Forelimb muscle (tissue), 1 donor: ENCODE data around the gene SLC26A6. TPM values are rescaled to one million over a fixed set of nuclear protein-coding genes. Genes with fewer than 3 reads are reported as not detected.

ENCODE experiments used
- DNase-seq: peaks from one replicate; pipeline ENCODE4 v3.0.0-alpha.2; 2013; ENCODE audit warnings: low read depth
- polyA plus RNA-seq: library from polyadenylated mRNA; unstranded; fragments of 120-200 nt; gene quantifications from one replicate; pipeline ENCODE4 v1.2.1, GENCODE V29; 2013; ENCODE audit not compliant: insufficient read length

Gene SLC26A6
- polyA plus RNA-seq, 1 donor: 8.9 TPM

DNA sequence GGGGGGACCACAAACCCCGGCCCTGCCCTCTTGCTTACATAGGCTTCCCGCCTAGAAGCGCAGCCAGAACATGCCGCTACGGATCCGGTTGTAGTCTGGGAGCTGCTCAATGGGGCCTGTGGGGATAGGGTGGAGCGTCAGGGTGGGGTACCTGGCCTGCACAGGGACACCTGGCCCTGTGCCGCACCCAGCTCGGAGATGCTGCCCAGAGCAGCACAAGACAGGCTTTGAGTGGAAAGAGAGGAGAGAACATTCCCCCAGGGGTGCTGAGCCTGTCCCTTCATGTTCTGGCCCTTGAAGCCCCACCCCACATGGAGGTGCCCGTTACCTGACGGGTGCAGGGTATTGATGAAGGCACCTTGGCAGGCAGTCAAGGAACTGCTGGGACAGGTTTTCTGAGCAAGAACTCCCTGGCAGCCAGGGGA lies 36.2 kb downstream of the SLC26A6 start:
- DNase-seq: no peak

DNA sequence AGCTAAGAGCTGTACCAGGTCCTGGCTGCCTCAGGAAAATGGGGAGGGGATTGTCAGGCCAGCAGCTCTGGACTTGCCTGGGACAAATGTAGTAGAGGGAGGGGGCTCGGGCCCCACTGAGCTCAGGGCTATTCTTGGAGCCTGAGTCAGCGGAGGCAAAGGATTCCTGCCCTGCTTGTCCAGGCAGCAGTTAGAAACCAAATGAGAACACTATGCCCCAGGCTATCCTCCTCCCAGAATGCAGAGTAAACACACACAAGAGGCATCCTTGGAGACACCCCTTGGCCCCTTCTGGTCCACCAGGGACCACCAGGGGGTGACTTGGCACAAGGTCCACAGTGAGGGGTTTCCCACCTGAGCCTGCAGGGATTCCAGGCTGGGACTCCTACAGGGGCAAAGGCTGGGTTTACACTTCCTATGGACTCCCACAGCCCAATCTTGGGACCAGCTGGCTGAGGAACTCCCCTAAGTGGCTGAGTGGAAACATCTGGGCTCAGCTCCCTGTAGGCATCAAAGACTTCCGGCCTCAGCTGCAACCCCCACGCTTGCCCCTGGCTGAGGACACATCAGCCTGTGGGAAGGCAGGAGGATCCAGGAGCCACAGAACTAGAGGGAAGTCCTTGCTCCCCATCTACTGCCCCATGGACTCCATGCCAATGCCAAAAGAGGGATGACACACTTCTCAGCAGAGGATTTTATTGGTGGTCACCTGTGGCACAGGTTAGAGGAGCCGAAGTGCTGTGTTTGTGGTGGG lies 36.8 kb downstream of the SLC26A6 start:
- no peak for DNase-seq

DNA sequence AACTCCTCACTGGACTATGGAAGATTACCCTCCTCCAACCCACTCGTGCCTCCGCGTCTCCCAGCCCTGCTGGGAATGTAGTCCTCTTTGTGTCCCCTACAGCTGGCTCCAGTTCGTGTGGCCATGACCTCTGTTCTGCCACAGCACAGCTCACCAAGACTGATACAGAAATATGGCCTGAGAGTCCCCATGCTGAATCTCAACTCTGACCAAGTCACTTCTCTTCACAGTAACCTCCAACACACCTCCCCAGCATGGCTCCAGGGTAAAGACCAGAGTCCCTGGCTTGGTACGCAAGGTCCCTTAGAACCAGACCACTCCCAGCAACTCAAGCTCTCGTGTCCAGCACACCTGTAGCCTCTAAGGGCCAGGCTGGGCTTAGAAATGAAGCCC lies 37.9 kb downstream of the SLC26A6 start:
- no peak for DNase-seq

DNA sequence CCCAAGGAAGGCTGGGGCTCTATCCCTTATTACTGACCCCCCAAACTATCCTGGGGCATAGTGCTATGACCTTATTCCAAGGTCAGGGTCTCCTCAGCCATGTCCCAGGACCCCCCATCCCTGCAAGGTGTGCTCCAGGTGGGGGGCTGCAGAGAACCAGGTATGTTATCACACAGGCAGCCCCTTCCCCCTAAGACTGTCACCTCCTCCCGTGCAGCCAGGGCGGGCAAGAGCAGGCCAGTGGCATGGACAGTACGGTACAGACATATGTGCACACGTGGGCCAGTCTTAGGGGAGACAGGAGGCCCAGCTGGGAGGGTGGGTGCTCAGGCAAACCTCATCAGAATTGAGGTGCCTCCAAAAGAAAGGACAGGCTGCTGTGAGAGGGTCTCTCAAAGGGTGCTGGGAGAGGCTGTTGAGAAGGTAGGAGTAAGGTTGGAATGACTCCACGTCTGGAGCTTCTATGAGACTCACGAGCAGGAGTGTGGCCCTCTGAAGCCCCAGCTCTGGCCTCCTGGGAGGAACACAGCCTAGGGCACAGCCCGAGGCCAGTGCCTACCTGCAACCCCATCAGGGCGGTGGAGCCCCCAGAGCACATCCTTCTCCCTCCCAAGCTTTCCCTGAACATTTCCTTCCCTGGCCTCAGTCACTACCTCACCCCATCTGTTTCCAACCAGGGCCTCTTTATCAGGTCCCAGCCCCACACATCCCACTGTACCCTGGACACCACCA lies 38.4 kb downstream of the SLC26A6 start:
- DNase-seq: no peak

DNA sequence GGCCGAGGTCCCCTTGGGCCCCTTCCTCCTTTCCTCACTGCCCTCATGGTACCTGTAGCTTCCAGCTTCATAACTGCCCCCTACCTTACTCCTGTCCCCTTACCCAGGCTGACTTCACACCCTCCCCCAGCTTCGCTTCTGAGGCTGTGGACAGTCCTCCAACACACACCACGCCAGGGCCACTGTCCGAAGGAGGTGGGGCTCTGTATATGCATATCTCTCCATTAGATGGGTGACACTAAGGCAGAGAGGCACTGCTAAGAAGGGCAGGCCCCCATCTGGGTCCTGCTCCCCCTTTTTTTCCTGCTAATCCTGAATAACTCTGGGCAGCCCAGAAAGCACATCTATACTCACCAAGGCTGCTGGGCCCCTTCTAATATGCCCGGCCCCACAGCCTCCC lies 39.1 kb downstream of the SLC26A6 start:
- no peak for DNase-seq

DNA sequence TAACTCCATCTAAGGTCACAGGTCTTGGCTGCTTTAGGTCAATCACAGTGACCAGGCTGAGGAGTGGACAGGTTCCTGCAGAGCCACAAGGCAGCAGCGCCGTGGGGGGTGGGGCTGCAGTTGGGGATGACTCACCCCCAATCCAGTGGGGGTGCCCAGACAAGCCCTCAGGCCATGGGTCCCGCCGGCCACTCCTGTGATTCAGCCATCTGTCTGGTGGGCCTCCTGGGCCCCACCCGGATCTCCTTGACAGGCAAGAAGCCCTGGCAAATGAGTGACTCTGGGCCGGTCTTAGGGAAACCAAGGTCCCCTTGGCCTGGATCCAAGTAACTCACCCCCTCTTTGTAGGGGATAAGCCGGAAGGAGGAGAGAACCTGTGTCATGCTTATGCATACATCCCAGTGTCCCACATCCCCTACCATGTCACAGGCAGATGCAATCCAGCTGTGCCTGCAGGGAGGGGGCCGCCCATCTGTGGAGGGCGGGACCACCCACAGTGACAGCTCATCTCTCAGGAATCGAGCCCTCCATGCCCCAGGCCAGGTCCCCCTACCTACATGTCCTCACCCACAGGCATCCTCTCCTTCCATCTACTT lies 39.6 kb downstream of the SLC26A6 start:
- DNase-seq: no peak

DNA sequence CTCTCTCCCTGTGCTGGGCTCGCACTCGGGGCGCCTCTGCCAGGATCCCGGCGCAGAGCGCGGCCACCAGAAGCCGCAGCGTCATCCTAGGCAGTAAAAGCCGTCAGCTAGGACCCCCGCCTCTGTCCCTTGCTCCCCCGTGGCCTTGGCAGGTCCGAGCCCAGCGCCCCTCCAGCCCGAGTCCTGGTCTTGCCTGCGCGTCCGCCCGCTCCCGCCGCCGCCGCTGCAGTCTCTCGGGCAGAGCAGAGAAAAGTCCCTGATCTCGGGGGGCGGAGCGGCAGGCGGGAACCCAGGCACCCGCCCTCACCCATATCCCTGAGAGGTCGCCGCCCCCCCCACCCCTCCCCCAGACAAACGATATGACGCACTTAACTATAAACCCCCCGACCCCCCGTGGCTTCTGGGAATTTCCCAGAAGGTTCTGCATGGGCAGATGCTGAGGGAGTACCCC lies 40.2 kb downstream of the SLC26A6 start, which contains the start of gene COL7A1:
Gene COL7A1, minus strand, starts transcription at position 255 of the 451 bp plus-strand sequence. Its CDS starts 170 bp downstream, at position 85.
- DNase-seq: no peak

DNA sequence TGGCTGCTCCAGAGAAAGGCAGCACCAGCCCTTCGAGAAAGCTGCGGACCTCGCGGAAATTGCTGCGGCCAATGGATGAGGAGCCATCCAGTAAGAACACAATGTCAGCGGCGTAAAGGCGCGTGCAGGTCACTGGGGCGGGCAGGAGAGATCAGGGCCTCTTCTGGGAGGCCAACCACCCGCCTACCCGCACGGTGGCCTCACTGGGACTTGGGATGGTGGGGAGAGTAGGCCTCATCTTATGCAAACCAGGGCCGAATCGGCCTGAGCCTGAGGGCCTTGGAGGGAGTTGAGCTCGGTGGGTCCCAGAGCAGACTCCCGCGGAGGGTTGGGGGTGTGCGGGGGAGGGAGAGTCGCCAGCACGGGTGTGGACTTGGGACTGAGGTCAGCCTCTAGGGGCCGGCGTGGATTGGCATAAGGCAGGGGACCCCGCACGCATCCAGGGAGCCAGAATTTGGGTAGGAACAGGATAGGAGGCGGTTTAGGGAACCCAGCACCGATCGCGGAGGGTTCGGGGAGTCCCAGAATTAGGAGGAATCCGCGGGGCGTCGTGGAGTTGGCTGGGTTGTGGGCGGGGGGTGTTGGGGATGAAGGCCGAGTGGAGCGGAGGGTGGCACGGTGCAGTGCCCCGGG lies 40.7 kb downstream of the SLC26A6 start:
- no peak for DNase-seq

DNA sequence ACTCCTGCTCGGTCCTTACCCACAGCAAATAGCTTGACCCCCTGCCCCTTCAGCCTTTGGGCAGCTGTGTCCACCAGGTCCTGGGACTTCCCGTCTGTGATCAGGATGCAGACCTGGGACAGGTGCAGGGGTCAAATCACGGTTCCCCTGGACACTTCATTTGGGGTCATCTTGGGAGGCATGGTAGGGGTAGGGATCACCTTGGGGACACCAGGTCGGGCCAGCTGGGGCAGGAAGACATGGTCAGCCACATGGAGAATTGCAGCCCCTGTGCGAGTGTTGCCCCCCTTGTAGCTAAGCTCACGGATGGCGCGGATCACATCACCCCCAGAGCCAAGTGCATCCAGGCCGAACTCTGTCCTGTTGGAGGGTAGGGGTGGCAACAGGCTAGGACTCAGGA lies 41.9 kb downstream of the SLC26A6 start:
- no peak for DNase-seq

DNA sequence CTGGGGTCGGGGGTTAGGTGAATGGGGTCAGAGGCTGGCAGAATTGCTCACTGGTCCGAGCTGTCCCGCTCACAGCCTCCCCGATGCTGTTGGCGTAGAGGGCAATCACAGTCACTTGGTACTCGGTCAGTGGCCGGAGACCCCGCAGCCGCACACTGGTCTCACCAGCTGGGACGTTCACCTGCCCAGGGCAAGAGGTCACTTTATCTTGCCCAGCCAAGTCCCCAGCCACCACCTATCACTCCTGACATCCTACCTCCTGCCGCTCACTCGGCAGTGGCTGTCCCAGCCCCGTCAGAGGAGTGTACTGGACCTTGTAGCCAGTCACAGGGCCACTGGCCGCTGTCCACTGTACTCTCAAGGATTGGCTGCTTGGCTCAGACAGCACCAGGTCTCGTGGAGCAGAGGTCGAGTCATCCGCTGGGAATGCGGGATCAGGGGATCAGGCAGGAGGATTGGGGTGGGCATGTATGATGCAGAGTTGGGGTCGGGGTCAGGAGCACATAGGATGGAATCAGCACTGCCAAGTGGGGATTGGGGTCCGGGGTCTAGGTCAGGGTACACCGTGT lies 42.7 kb downstream of the SLC26A6 start:
- DNase-seq: no peak

DNA sequence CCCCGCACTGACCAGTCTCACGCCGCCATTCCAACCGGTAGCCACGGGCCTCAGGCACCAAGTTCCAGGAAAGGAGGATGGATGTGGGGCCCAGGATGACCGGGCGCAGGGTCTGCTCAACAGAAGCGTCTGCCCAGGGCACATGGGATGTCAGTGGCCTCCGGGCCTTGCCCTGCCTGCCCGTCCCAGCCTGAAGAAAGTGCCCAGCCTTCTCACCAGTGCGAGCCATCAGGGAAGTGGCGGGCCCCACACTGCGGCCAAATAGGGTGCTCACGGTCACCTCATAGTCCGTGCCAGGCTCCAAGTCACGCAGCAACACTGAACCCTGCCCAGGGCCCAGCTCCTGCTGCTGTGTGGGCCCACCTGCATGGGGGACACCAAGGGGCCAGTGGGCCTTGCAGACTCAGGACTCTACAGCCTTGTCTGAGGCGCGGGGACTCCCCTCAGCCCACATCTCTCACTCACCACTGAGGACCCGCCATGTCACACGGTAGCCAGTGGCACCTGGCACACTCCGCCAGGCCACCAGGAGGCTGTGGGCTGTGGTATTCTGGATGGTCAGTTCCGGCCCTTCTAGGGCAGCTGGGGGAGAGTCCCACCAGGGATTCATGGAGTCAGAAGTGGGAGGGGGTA lies 43.3 kb downstream of the SLC26A6 start:
- DNase-seq: no peak

DNA sequence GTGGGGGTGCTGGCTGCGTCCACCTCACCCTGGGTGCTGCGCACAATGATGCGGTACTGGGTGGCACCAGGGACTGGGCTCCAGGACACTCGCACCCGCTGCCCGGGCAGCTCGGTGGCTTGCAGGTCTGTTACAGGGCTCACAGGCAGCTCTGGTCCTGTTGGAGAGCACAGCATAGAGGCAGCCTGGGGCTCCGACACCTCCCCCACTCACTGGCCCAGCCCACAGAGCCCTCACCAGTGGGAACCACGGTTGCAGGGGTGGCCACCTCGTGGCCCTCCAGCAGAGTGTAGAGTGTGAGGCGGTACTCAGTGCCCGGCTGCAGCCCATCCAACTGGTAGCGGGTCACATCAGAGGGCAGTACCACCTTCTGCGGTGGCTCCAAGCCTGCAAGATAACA lies 43.8 kb downstream of the SLC26A6 start:
- no peak for DNase-seq

DNA sequence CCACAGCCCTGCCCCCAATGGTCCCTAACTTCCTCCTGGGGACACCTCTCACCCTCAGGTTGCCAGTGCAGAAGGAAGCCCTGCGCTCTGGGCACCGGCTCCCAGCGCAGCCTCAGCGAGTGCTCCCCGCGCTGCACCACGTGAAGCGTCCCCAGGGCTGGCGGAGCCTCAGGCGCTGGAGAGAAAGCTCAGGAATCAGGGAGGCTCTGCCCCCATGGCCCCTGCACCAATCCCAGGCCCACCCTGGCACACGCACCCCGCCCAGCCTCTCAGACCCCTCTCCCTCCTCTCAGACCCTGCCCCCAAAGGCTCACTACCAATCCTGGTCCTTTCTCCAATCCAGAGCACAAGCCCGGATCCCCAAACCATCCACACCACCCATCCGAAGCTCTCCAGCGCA lies 47.0 kb downstream of the SLC26A6 start:
- no peak for DNase-seq

DNA sequence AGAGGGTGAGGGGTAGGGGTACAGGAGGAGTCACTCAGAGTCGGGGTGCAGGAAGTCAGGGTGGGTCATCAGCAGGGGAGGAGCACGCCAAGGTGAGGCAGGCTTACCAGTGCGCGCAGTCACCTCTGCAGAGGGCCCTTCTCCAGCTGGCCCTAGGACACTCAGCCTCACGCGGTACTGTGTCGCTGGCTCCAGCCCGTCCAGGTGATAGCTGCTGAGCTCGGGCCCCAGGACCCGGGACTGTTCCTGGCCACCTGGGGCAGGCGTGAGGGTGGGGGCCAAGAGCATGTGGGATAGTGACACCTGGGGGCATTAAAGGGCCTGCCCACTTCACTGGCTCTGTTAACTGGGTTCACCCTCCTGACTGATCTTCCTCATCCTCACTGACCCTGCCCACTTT lies 47.6 kb downstream of the SLC26A6 start:
- DNase-seq: no peak

DNA sequence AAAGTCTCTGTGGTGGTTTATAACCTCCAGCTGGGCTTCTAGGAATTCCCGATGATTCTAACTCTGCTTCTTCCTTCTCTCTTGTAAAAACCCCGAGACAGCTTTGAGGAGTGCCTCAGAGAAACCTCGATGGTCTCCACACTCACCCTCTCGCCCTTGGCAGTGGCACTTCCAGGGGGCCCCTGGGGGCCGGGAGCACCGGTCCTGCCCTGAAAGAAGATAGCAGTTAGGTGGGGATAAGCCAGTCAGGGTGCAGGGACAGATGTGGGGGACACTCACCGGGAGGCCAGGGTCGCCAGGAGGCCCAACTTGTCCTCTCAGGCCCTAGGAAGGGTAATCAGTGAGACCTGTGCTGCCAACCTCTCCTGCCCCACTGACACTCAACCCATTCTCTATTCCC lies 49.9 kb downstream of the SLC26A6 start:
- DNase-seq: no peak

DNA sequence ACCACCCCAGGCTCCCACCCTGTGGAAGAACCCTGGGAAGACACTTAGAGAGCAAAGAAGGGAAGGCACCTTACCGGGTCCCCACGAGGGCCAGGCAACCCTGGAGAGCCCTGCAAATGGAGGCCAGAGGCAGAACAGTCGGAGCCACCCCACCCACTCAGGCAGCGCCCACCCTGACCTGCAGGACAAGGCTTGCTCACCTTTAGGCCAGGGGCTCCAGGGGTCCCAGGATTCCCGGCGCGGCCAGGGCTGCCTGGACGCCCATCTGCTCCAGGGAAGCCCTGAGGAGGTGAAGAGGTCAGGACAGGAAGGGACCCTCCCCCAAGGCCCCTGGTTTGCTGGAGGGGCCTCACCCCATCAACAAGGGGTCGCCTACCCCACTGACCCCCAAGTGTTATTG lies 50.4 kb downstream of the SLC26A6 start:
- DNase-seq: no peak

DNA sequence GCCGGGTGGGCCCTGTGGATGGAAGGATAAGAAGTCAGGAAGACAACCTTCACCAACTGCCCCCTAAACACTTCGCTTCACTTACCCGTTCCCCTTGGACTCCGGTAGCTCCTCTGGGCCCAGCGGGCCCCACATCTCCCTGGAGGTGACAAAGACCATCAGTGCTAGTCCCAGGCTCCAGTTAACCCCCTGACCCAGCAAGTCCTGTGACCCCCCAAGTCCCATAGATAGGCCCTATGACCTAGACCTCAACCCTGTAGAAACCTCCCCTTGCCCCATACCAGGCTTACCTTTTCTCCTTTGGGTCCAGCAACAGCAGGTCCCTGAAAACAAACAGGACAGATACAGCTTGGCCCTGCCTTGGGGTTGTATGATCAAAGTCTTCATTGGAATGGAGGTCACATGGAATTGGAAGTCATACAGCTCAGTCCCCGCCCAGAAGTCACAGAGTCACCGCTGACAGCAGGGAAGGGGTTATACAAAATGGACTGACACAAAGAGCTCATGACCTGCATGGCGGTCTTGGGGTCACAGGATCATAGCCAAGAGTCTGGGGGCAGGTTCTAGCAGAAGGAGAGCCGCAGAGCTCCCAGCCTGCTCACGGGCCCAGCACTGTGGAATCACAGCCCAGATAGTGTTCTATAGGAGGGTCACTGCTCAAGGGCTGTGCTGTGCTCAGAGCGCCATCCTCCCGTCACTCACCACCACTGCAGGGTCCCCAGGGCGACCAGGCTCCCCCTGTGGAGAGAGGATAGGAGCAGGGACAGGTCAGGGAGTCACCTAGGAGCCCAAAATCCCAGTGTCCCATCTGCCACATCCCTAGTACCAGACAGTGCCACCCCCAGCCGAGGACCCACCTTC lies 53.4 kb downstream of the SLC26A6 start:
- DNase-seq: no peak

DNA sequence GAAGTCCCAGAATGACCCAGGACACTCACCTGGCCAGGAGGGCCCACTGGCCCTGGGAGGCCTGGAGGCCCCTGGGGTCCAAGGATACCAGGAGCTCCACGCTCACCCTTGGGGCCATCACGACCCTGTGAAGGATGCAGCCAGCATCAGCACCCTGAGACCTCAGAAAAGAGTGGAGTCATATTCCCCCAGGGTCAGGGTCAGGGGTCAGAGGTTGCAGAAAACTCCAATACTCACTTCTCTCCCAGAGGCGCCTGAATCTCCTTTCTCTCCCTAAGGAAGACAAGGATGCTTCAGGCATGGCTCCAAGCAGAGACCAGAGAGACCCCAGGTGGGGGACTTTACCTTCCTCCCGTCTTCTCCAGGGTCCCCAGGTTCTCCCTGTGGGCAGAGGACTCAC lies 58.6 kb downstream of the SLC26A6 start:
- no peak for DNase-seq
